Memory B cell (primary cell): ENCODE results near the gene UBR3.
"Not testable (repeated sequence)": the region's sequence is repeated elsewhere in the genome, so short reads cannot be mapped to it uniquely, and the experiment has no call there.

Experiments
- ATAC-seq: fragments of 150-1000 bp; cut with Tn5 transposase; 2 replicates; pipeline ENCODE4 v1.10.0; 2021; ENCODE audit warnings: low read depth, mild to moderate bottlenecking, moderate library complexity
- DNase-seq, 2 donors: peaks; one replicate each; pipeline ENCODE4 v3.0.0; 2022; ENCODE audit warnings: low spot score in 2 of 2
- H3K27ac Mint-ChIP-seq: one replicate; pipeline ENCODE4 v1.8.0; 2022; ENCODE audit warnings: mild to moderate bottlenecking, moderate library complexity, mixed read lengths
- H3K27me3 Mint-ChIP-seq: one replicate; pipeline ENCODE4 v1.8.0; 2022; ENCODE audit warnings: mixed read lengths
- H3K36me3 Mint-ChIP-seq: one replicate; pipeline ENCODE4 v1.8.0; 2022; ENCODE audit warnings: mild to moderate bottlenecking, mixed read lengths
- H3K4me1 Mint-ChIP-seq: one replicate; pipeline ENCODE4 v1.8.0; 2022; ENCODE audit warnings: mixed read lengths
- H3K4me3 Mint-ChIP-seq: one replicate; pipeline ENCODE4 v1.8.0; 2022; ENCODE audit warnings: mild to moderate bottlenecking, moderate library complexity, mixed read lengths
- H3K9me3 Mint-ChIP-seq: one replicate; pipeline ENCODE4 v1.8.0; 2022; ENCODE audit warnings: mixed read lengths

The UBR3 gene

GRCh38 chr2:169910109-169910799, 83.0 kb downstream of the UBR3 start:
- no peaks in the 10 kb centered on the region for H3K9me3 Mint-ChIP-seq
- no peaks in the 10 kb centered on the region for H3K27me3 Mint-ChIP-seq
- no peak overlapping the region for H3K4me3 Mint-ChIP-seq
- no peak for ATAC-seq
- H3K36me3 Mint-ChIP-seq, result peaks cover 20% of the 10 kb centered on the region
- H3K27ac Mint-ChIP-seq, result peak overlapping the region; percentile 32
- H3K4me1 Mint-ChIP-seq, result no peaks in the 10 kb centered on the region
- DNase-seq, result no peak

- Mint-ChIP-seq H3K36me3 (peaks cover 25% of the 10 kb centered on the region), H3K27me3 (no peaks in the 10 kb centered on the region), H3K4me3 (no peak overlapping the region), H3K27ac (no peak overlapping the region), H3K9me3 (no peaks in the 10 kb centered on the region), H3K4me1 (no peaks in the 10 kb centered on the region)
- ATAC-seq (no peak), DNase-seq (no peak)
These were observed 83.9 kb downstream of the UBR3 start for GRCh38 chr2:169911119-169911518.

- Mint-ChIP-seq H3K4me1 (no peaks in the 10 kb centered on the region), H3K4me3 (no peak overlapping the region), H3K27ac (peak overlapping the region; percentile 4), H3K9me3 (no peaks in the 10 kb centered on the region), H3K36me3 (peaks cover 37% of the 10 kb centered on the region), H3K27me3 (no peaks in the 10 kb centered on the region)
- ATAC-seq (no peak), DNase-seq (no peak)
These were observed 89.4 kb downstream of the UBR3 start for GRCh38 chr2:169916623-169917022.

GRCh38 chr2:169923977-169924376, 96.7 kb downstream of the UBR3 start:
- H3K27ac Mint-ChIP-seq, result no peak overlapping the region
- no peaks in the 10 kb centered on the region for H3K4me1 Mint-ChIP-seq
- H3K36me3 Mint-ChIP-seq, result peaks cover 14% of the 10 kb centered on the region
- DNase-seq (no peak), ATAC-seq (no peak)
- H3K9me3 Mint-ChIP-seq, result no peaks in the 10 kb centered on the region
- no peaks in the 10 kb centered on the region for H3K27me3 Mint-ChIP-seq
- H3K4me3 Mint-ChIP-seq, result no peak overlapping the region

GRCh38 chr2:169925968-169926367, 98.7 kb downstream of the UBR3 start:
- H3K36me3 Mint-ChIP-seq, result peaks cover 5% of the 10 kb centered on the region

GRCh38 chr2:169928463-169928864, 101.2 kb downstream of the UBR3 start:
- Mint-ChIP-seq H3K36me3 (peaks cover 5% of the 10 kb centered on the region), H3K27ac (no peak overlapping the region), H3K9me3 (no peaks in the 10 kb centered on the region), H3K4me1 (no peaks in the 10 kb centered on the region), H3K27me3 (no peaks in the 10 kb centered on the region), H3K4me3 (no peak overlapping the region)
- ATAC-seq (no peak), DNase-seq (no peak)

More at GRCh38 chr2:169925968-169926367, 98.7 kb downstream of the UBR3 start:
- H3K27me3 Mint-ChIP-seq, result no peaks in the 10 kb centered on the region
- H3K27ac Mint-ChIP-seq, result peak overlapping the region; percentile 15
- no peaks in the 10 kb centered on the region for H3K9me3 Mint-ChIP-seq
- DNase-seq (no peak), ATAC-seq (no peak)
- no peak overlapping the region for H3K4me3 Mint-ChIP-seq
- no peaks in the 10 kb centered on the region for H3K4me1 Mint-ChIP-seq

GRCh38 chr2:169933124-169933711, 106.0 kb downstream of the UBR3 start:
- no peaks in the 10 kb centered on the region for H3K27me3 Mint-ChIP-seq
- H3K4me3 Mint-ChIP-seq, result no peak overlapping the region
- ATAC-seq, result peak; percentile 60
- H3K4me1 Mint-ChIP-seq, result no peaks in the 10 kb centered on the region
- DNase-seq, result no peak
- H3K36me3 Mint-ChIP-seq, result peaks cover 19% of the 10 kb centered on the region
- H3K9me3 Mint-ChIP-seq, result no peaks in the 10 kb centered on the region
- H3K27ac Mint-ChIP-seq, result no peak overlapping the region

GRCh38 chr2:169936652-169937051, 109.4 kb downstream of the UBR3 start:
- not testable (repeated sequence) for H3K27ac Mint-ChIP-seq

GRCh38 chr2:169945515-169945914, 118.3 kb downstream of the UBR3 start:
- ATAC-seq, result no peak
- no peak for DNase-seq
- H3K4me1 Mint-ChIP-seq, result peaks cover 2% of the 10 kb centered on the region
- H3K9me3 Mint-ChIP-seq, result no peaks in the 10 kb centered on the region
- H3K4me3 Mint-ChIP-seq, result no peak overlapping the region
- no peaks in the 10 kb centered on the region for H3K27me3 Mint-ChIP-seq
- H3K36me3 Mint-ChIP-seq, result peaks cover 23% of the 10 kb centered on the region
- H3K27ac Mint-ChIP-seq, result no peak overlapping the region

More at GRCh38 chr2:169936652-169937051, 109.4 kb downstream of the UBR3 start:
- not testable (repeated sequence) for H3K4me1 Mint-ChIP-seq, H3K9me3 Mint-ChIP-seq, ATAC-seq, H3K27me3 Mint-ChIP-seq, DNase-seq, H3K4me3 Mint-ChIP-seq
- peaks cover 21% of the 10 kb centered on the region for H3K36me3 Mint-ChIP-seq

- Mint-ChIP-seq H3K4me1 (no peaks in the 10 kb centered on the region), H3K9me3 (no peaks in the 10 kb centered on the region), H3K4me3 (no peak overlapping the region), H3K36me3 (peaks cover 21% of the 10 kb centered on the region), H3K27me3 (no peaks in the 10 kb centered on the region), H3K27ac (no peak overlapping the region)
- DNase-seq (no peak), ATAC-seq (no peak)
These were observed 118.8 kb downstream of the UBR3 start for GRCh38 chr2:169946092-169946491.

GRCh38 chr2:169946546-169946945, 119.3 kb downstream of the UBR3 start:
- peaks cover 24% of the 10 kb centered on the region for H3K36me3 Mint-ChIP-seq

GRCh38 chr2:169955940-169956339, 128.7 kb downstream of the UBR3 start:
- peaks cover 34% of the 10 kb centered on the region for H3K36me3 Mint-ChIP-seq
- ATAC-seq, result no peak
- no peak for DNase-seq
- no peaks in the 10 kb centered on the region for H3K27me3 Mint-ChIP-seq
- H3K4me3 Mint-ChIP-seq, result no peak overlapping the region
- peaks cover 3% of the 10 kb centered on the region for H3K4me1 Mint-ChIP-seq
- H3K9me3 Mint-ChIP-seq, result peaks cover 2% of the 10 kb centered on the region
- H3K27ac Mint-ChIP-seq, result no peak overlapping the region

More at GRCh38 chr2:169946546-169946945, 119.3 kb downstream of the UBR3 start:
- no peak overlapping the region for H3K27ac Mint-ChIP-seq
- H3K4me3 Mint-ChIP-seq, result no peak overlapping the region
- ATAC-seq (no peak), DNase-seq (no peak)
- no peaks in the 10 kb centered on the region for H3K9me3 Mint-ChIP-seq
- peaks cover 2% of the 10 kb centered on the region for H3K4me1 Mint-ChIP-seq
- H3K27me3 Mint-ChIP-seq, result no peaks in the 10 kb centered on the region

GRCh38 chr2:169957219-169957618, 130.0 kb downstream of the UBR3 start:
- H3K36me3 Mint-ChIP-seq, result peaks cover 34% of the 10 kb centered on the region
- H3K4me1 Mint-ChIP-seq, H3K27ac Mint-ChIP-seq, ATAC-seq, DNase-seq, H3K27me3 Mint-ChIP-seq, H3K9me3 Mint-ChIP-seq, H3K4me3 Mint-ChIP-seq: not testable (repeated sequence)

GRCh38 chr2:169961911-169962310, 134.7 kb downstream of the UBR3 start:
- ATAC-seq, result no peak
- Mint-ChIP-seq H3K27ac (no peak overlapping the region), H3K9me3 (peaks cover 2% of the 10 kb centered on the region)

GRCh38 chr2:169963786-169964185, 136.5 kb downstream of the UBR3 start:
- Mint-ChIP-seq H3K4me3 (no peak overlapping the region), H3K9me3 (peaks cover 3% of the 10 kb centered on the region), H3K36me3 (peaks cover 33% of the 10 kb centered on the region), H3K27me3 (no peaks in the 10 kb centered on the region), H3K4me1 (no peaks in the 10 kb centered on the region), H3K27ac (no peak overlapping the region)
- ATAC-seq (no peak), DNase-seq (no peak)

More at GRCh38 chr2:169961911-169962310, 134.7 kb downstream of the UBR3 start:
- Mint-ChIP-seq H3K27me3 (no peaks in the 10 kb centered on the region), H3K36me3 (peaks cover 33% of the 10 kb centered on the region), H3K4me1 (no peaks in the 10 kb centered on the region), H3K4me3 (no peak overlapping the region)
- no peak for DNase-seq
